ENCODE measurements around the gene GNG12. TPM values are rescaled to one million over a fixed set of nuclear protein-coding genes. Genes with fewer than 3 reads are reported as not detected.

Gene GNG12
- total RNA-seq, 1 experiment from 2014 or later: 102 TPM

GRCh38 chr1:67688526-67689219 is 144.6 kb downstream of the GNG12 start:
- peaks cover 35% of the 10 kb centered on the region for H3K4me1 ChIP-seq (replicated peaks; ENCODE audit: insufficient read depth)
- H3F3A ChIP-seq (ENCODE audit: insufficient read depth, low read depth): peaks cover 65% of the 10 kb centered on the region
- no peak for TF ChIP-seq CTCF (conservative IDR thresholded peaks at IDR 0.05)
- TF ChIP-seq EZH2 (IDR thresholded peaks at IDR 0.05; ENCODE audit: low read depth): no peak
- intact Hi-C loops (cut with micrococcal nuclease; ENCODE audit: unreplicated experiment): loop anchor here (5.0 to 10.0 kb wide), 2 partner anchors 256 to 754 kb away; partner anchors contain the start of gene SERBP1
- no peaks in the 10 kb centered on the region for H3K27me3 ChIP-seq (ENCODE audit: insufficient read depth, low read depth)
- H3K9me3 ChIP-seq (ENCODE audit: insufficient read depth, low read depth): no peaks in the 10 kb centered on the region
- H3K36me3 ChIP-seq (ENCODE audit: low read depth): peaks cover 22% of the 10 kb centered on the region
- no peak for DNase-seq
- no peaks in the 10 kb centered on the region for H4K20me1 ChIP-seq (ENCODE audit: insufficient read depth)
- H3K27ac ChIP-seq: peak overlapping the region; percentile 99
- ChIA-PET POLR2A (ENCODE audit: unreplicated experiment) (interaction anchor here (0.6 to 0.9 kb wide), 4 partner anchors 24 to 117 kb away, joined by 3 to 6 read pairs (median 4); no protein-coding TSS in a partner anchor), CTCF (interaction anchor here (0.6 to 1.4 kb wide), 3 partner anchors 72 to 153 kb away, joined by 3 to 10 read pairs (median 5); no protein-coding TSS in a partner anchor)
- H3K79me2 ChIP-seq (ENCODE audit: low read depth): peaks cover 33% of the 10 kb centered on the region
- H3K4me3 ChIP-seq: peak overlapping the region; percentile 90; the same call in 1 of the 2 replicates
- H3K4me2 ChIP-seq: peak overlapping the region; percentile 86
- no peaks in the 10 kb centered on the region for H3K9me2 ChIP-seq (ENCODE audit: insufficient read depth)
- no peak overlapping the region for H2AFZ ChIP-seq
- no TSS peak for BruUV-seq (replicated peaks)

- Histone ChIP-seq H3K4me3 (peak overlapping the region; percentile 90), H3K9me2 (ENCODE audit: insufficient read depth) (no peaks in the 10 kb centered on the region), H3K4me1 (replicated peaks; ENCODE audit: insufficient read depth) (peaks cover 45% of the 10 kb centered on the region), H3K27me3 (ENCODE audit: insufficient read depth, low read depth) (no peaks in the 10 kb centered on the region), H3K36me3 (ENCODE audit: low read depth) (peaks cover 22% of the 10 kb centered on the region), H3K9me3 (ENCODE audit: insufficient read depth, low read depth) (no peaks in the 10 kb centered on the region), H3K4me2 (peak overlapping the region; percentile 86), H3F3A (ENCODE audit: insufficient read depth, low read depth) (peaks cover 75% of the 10 kb centered on the region), H4K20me1 (ENCODE audit: insufficient read depth) (no peaks in the 10 kb centered on the region), H3K27ac (peak overlapping the region; percentile 99), H3K79me2 (ENCODE audit: low read depth) (peaks cover 33% of the 10 kb centered on the region), H2AFZ (no peak overlapping the region)
- ChIA-PET POLR2A (ENCODE audit: unreplicated experiment) (no interaction called here), CTCF (no interaction called here)
- BruUV-seq (replicated peaks): no TSS peak
- intact Hi-C loops (cut with micrococcal nuclease; ENCODE audit: unreplicated experiment): loop anchor here (5.0 to 10.0 kb wide), 2 partner anchors 255 to 753 kb away; partner anchors contain the start of gene SERBP1
- DNase-seq: peak in 1 of 2 experiments; percentile 83
- TF ChIP-seq EZH2 (IDR thresholded peaks at IDR 0.05; ENCODE audit: low read depth) (no peak), CTCF (conservative IDR thresholded peaks at IDR 0.05) (no peak)
These were observed 145.6 kb downstream of the GNG12 start for GRCh38 chr1:67687649-67688048.

GRCh38 chr1:67687198-67687545 is 146.1 kb downstream of the GNG12 start:
- Histone ChIP-seq H3K4me3 (peak overlapping the region; percentile 90), H2AFZ (no peak overlapping the region), H3K9me3 (ENCODE audit: insufficient read depth, low read depth) (no peaks in the 10 kb centered on the region), H3K4me1 (replicated peaks; ENCODE audit: insufficient read depth) (peaks cover 50% of the 10 kb centered on the region), H3K4me2 (peak overlapping the region; percentile 86), H3K36me3 (ENCODE audit: low read depth) (peaks cover 22% of the 10 kb centered on the region), H3K9me2 (ENCODE audit: insufficient read depth) (no peaks in the 10 kb centered on the region), H3K27ac (peak overlapping the region; percentile 99), H3K27me3 (ENCODE audit: insufficient read depth, low read depth) (no peaks in the 10 kb centered on the region), H3F3A (ENCODE audit: insufficient read depth, low read depth) (peaks cover 78% of the 10 kb centered on the region), H4K20me1 (ENCODE audit: insufficient read depth) (no peaks in the 10 kb centered on the region), H3K79me2 (ENCODE audit: low read depth) (peaks cover 33% of the 10 kb centered on the region)
- intact Hi-C loops (cut with micrococcal nuclease; ENCODE audit: unreplicated experiment): loop anchor here (5.0 to 10.0 kb wide), 2 partner anchors 255 to 752 kb away; partner anchors contain the start of gene SERBP1
- POLR2A ChIA-PET (ENCODE audit: unreplicated experiment): interaction anchor here (0.6 to 1.1 kb wide), 4 partner anchors 44 to 456 kb away, joined by 4 to 17 read pairs (median 10); no protein-coding TSS in a partner anchor
- DNase-seq: no peak
- TF ChIP-seq EZH2 (IDR thresholded peaks at IDR 0.05; ENCODE audit: low read depth) (no peak), CTCF (conservative IDR thresholded peaks at IDR 0.05) (no peak)
- CTCF ChIA-PET: interaction anchor here (1.0 kb wide), 1 partner anchor 152 kb away, joined by 3 read pairs; no protein-coding TSS in a partner anchor
- no TSS peak for BruUV-seq (replicated peaks)

Measured in PC-9 (cell line).